Naive thymus-derived CD4-positive, alpha-beta T cell (primary cell): ENCODE data around the gene MSH4. TPM values are rescaled to one million over a fixed set of nuclear protein-coding genes. Genes with fewer than 3 reads are reported as not detected.

Experiments
- ATAC-seq: fragments of 150-1000 bp; cut with Tn5 transposase; 2 replicates; pipeline ENCODE4 v1.10.0; 2021; ENCODE audit warnings: mild to moderate bottlenecking, moderate library complexity
- CTCF ChIA-PET: fragments of 350-600 bp; sonication (Branson Sonifier 250); formaldehyde crosslinking; loops from one replicate; lab custom pipeline; 2021; ENCODE audit warnings: antibody characterized with exemption; lab: Charles Lee
- POLR2A ChIA-PET: fragments of 350-600 bp; sonication (Branson Sonifier 250); formaldehyde crosslinking; loops from one replicate; lab custom pipeline; 2021; ENCODE audit warnings: antibody characterized with exemption, inconsistent platforms; lab: Charles Lee
- DNase-seq, 9 donors: peaks; one replicate each; pipeline versions ENCODE4 v3.0.0 to v3.0.0-alpha.2; 2020 to 2022; ENCODE audit warnings: mixed read lengths in 1 of 9
- H3K27ac ChIP-seq: one replicate; pipeline ENCODE4 v1.7.0; 2013; ENCODE audit warnings: mild to moderate bottlenecking, low read depth, low read length, moderate library complexity
- H3K27me3 ChIP-seq, 2 donors: one replicate each; pipeline ENCODE4 v1.7.0; 2013; ENCODE audit warnings: low read length in 2 of 2, mild to moderate bottlenecking in 2 of 2, moderate library complexity in 2 of 2; ENCODE audit not compliant: control insufficient read depth in 2 of 2, insufficient read depth in 2 of 2
- H3K36me3 ChIP-seq, 3 experiments: 1 replicate in 2 of 3; 2 replicates in 1 of 3; pipeline ENCODE4 v1.7.0; 2013; ENCODE audit warnings: low read length in 3 of 3, mild to moderate bottlenecking in 3 of 3, moderate library complexity in 1 of 3; ENCODE audit not compliant: insufficient read depth in 3 of 3, control insufficient read depth in 2 of 3
- H3K4me1 ChIP-seq, 2 donors: one replicate each; pipeline ENCODE4 v1.7.0; 2013; ENCODE audit warnings: low read length in 2 of 2, mild to moderate bottlenecking in 2 of 2, moderate library complexity in 1 of 2; ENCODE audit not compliant: control insufficient read depth in 2 of 2, insufficient read depth in 2 of 2
- H3K4me3 ChIP-seq: 2 replicates; pipeline ENCODE4 v1.7.0; 2013; ENCODE audit warnings: mild to moderate bottlenecking, low read length
- H3K9me3 ChIP-seq, 3 experiments: 1 replicate in 2 of 3; 2 replicates in 1 of 3; pipeline ENCODE4 v1.7.0; 2013; ENCODE audit warnings: low read length in 3 of 3; ENCODE audit not compliant: control insufficient read depth in 2 of 3
- H3K27ac Mint-ChIP-seq, 9 donors: one replicate each; pipeline ENCODE4 v1.8.0; 2020 to 2022; ENCODE audit warnings: mixed read lengths in 9 of 9, mild to moderate bottlenecking in 8 of 9, moderate library complexity in 5 of 9, inconsistent platforms in 2 of 9
- H3K27me3 Mint-ChIP-seq, 5 donors: one replicate each; pipeline ENCODE4 v1.8.0; 2021 to 2022; ENCODE audit warnings: mixed read lengths in 5 of 5, mild to moderate bottlenecking in 1 of 5
- H3K36me3 Mint-ChIP-seq, 5 donors: one replicate each; pipeline ENCODE4 v1.8.0; 2020 to 2022; ENCODE audit warnings: mixed read lengths in 5 of 5, mild to moderate bottlenecking in 3 of 5, inconsistent platforms in 1 of 5
- H3K4me1 Mint-ChIP-seq, 7 donors: one replicate each; pipeline ENCODE4 v1.8.0; 2020 to 2022; ENCODE audit warnings: mixed read lengths in 7 of 7, mild to moderate bottlenecking in 3 of 7, inconsistent platforms in 1 of 7
- H3K4me3 Mint-ChIP-seq, 10 donors: one replicate each; pipeline ENCODE4 v1.8.0; 2020 to 2022; ENCODE audit warnings: mild to moderate bottlenecking in 10 of 10, mixed read lengths in 10 of 10, moderate library complexity in 6 of 10, inconsistent platforms in 2 of 10
- H3K9me3 Mint-ChIP-seq, 11 donors: one replicate each; pipeline ENCODE4 v1.8.0; 2020 to 2022; ENCODE audit warnings: mixed read lengths in 11 of 11, mild to moderate bottlenecking in 4 of 11, inconsistent platforms in 1 of 11, moderate library complexity in 1 of 11
- intact Hi-C, 2 donors: fragments of 100-400 bp; cut with micrococcal nuclease; formaldehyde crosslinking; loops; one replicate each; pipeline ENCODE4 v1.15.1; 2023
- polyA plus RNA-seq, 2 donors: library from polyadenylated mRNA; unstranded; fragments of 300-500 nt; fragmentation: Illumina TruSeq; gene quantifications; one replicate each; pipeline ENCODE4 v1.2.3, GENCODE V29; 2021
- total RNA-seq, 6 experiments: library from RNA in 5 of 6; stranded (reverse) in 5 of 6; gene quantifications; 1 replicate in 5 of 6; 2 replicates in 1 of 6; pipeline ENCODE4 v1.2.3 and lab custom pipeline; 2021 to 2026

MSH4 gene
- total and polyA plus RNA-seq, 7 experiments from 2014 or later, result 0.42 to 1.1 (median 0.49) TPM; not detected in 2

DNA sequence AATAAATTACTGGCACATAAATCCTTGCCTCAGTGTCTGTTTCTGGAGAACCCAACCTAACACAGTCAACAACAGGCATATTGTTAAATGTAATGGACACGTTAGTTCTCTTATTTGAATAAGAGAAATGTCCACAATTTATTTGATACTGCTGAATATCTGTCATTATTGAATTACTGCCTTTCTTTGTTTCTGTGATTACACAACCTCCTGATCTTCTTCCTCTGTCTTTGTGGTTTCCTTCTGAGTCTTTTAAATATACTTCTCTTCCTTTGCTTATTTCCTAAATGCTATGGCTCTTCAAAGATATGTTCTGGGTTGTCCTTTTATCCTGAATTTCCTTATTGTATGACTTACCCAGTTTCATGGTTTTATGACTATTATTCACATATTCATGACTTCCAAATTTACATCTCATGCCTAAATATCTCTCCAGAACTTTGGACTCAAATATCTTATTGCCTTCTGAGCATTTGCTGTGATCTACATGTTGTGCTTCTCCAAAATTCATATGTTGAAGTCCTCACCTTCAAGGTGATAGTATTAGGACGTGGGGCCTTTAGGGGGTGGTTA lies 39.9 kb downstream of the MSH4 start:
- no peaks in the 10 kb centered on the region for H3K36me3 ChIP-seq
- Mint-ChIP-seq H3K27me3 (peaks cover 0 to 13% (median 0%) of the 10 kb centered on the region in 5 donors), H3K27ac (no peak overlapping the region), H3K9me3 (peaks cover 10 to 52% (median 28%) of the 10 kb centered on the region in 11 donors), H3K36me3 (peaks cover 0 to 14% (median 0%) of the 10 kb centered on the region in 5 donors), H3K4me1 (no peaks in the 10 kb centered on the region), H3K4me3 (no peak overlapping the region)
- H3K27me3 ChIP-seq, result no peaks in the 10 kb centered on the region
- ChIA-PET POLR2A (no interaction called here), CTCF (no interaction called here)
- H3K27ac ChIP-seq, result no peak overlapping the region
- ATAC-seq (no peak), DNase-seq (no peak)
- H3K9me3 ChIP-seq, result peaks cover 0 to 5% (median 0%) of the 10 kb centered on the region in 3 experiments
- H3K4me3 ChIP-seq, result no peak overlapping the region
- H3K4me1 ChIP-seq, result no peaks in the 10 kb centered on the region
- intact Hi-C loops, result no loop called here

DNA sequence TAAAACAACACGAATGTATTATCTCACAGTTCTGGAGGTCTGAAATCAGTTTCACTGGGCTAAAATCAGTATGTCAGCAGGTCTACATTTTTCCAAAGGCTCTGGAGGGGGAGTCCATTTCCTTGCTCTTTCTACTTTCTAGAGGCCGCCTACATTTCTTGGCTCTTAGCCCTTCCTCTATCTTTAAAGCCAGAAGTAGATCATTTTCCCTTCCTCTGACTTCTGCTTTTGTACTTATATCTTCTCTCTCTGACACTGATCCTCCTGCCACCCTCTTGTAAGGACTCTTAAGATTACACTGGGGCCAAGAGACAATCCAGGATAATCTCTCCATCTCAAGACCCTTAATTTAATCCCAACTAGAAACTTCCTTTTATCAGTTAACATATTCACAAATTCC lies 41.4 kb downstream of the MSH4 start:
- no peak overlapping the region for H3K4me3 Mint-ChIP-seq
- peaks cover 0 to 13% (median 0%) of the 10 kb centered on the region in 5 donors for H3K27me3 Mint-ChIP-seq
- H3K4me1 Mint-ChIP-seq, result no peaks in the 10 kb centered on the region
- DNase-seq (no peak), ATAC-seq (no peak)
- H3K4me3 ChIP-seq, result no peak overlapping the region
- POLR2A ChIA-PET, result no interaction called here
- intact Hi-C loops, result no loop called here
- peaks cover 0 to 10% (median 0%) of the 10 kb centered on the region in 5 donors for H3K36me3 Mint-ChIP-seq
- H3K9me3 ChIP-seq, result peaks cover 0 to 5% (median 0%) of the 10 kb centered on the region in 3 experiments
- no peak overlapping the region for H3K27ac ChIP-seq
- CTCF ChIA-PET, result no interaction called here
- no peak overlapping the region for H3K27ac Mint-ChIP-seq
- H3K36me3 ChIP-seq, result no peaks in the 10 kb centered on the region
- no peaks in the 10 kb centered on the region for H3K4me1 ChIP-seq
- no peaks in the 10 kb centered on the region for H3K27me3 ChIP-seq
- H3K9me3 Mint-ChIP-seq, result peaks cover 6 to 38% (median 20%) of the 10 kb centered on the region in 11 donors

DNA sequence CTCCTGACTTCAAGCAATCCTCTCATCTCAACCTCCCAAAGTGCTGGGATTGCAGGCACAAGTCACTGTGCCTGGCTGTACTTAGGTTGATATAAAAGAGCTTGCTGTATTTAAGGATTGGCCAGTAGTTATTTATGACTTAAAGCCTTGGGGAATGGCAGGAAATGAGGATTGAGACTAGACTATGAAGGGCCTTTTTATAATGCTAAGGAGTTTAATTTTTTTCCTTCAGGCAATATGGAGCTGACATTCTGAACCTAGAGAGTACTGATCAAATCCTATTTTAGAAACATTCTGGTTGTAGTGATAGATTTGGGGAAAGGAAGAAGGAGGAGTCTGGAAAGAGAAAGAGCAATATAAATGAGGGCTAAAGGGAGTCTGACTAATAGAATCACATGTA lies 44.7 kb downstream of the MSH4 start:
- Histone ChIP-seq H3K4me1 (no peaks in the 10 kb centered on the region), H3K36me3 (no peaks in the 10 kb centered on the region), H3K27ac (no peak overlapping the region), H3K9me3 (no peaks in the 10 kb centered on the region), H3K4me3 (no peak overlapping the region), H3K27me3 (no peaks in the 10 kb centered on the region)
- DNase-seq (no peak), ATAC-seq (no peak)
- no peak overlapping the region for H3K4me3 Mint-ChIP-seq
- no peak overlapping the region for H3K27ac Mint-ChIP-seq
- peaks cover 0 to 8% (median 0%) of the 10 kb centered on the region in 5 donors for H3K36me3 Mint-ChIP-seq
- H3K27me3 Mint-ChIP-seq, result peaks cover 0 to 13% (median 0%) of the 10 kb centered on the region in 5 donors
- H3K4me1 Mint-ChIP-seq, result no peaks in the 10 kb centered on the region
- POLR2A ChIA-PET, result no interaction called here
- intact Hi-C loops, result no loop called here
- CTCF ChIA-PET, result no interaction called here
- peaks cover 0 to 18% (median 7%) of the 10 kb centered on the region in 11 donors for H3K9me3 Mint-ChIP-seq

DNA sequence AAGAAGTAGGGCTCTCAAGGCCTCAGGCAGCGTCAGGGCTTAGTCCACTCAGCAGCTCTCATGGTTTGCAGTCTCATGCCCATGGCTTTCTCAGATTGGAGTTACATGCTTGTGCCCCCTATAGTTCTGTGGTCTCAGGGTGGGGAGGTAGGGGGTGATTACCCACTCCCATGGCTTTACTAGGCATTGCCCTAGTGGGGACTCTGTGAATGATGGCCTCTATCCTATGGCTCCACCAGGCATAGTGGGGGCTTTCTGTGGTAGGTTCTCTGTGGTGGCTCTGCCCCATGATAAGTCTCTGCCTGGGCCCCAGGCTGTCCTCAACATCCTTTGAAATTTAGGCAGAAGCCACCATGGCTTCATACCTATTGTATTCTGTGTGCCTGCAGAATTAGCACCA lies 48.9 kb downstream of the MSH4 start:
- no peak overlapping the region for H3K4me3 ChIP-seq
- Mint-ChIP-seq H3K27ac (no peak overlapping the region), H3K9me3 (peaks cover 0 to 1% (median 0%) of the 10 kb centered on the region in 11 donors), H3K36me3 (peaks cover 0 to 3% (median 0%) of the 10 kb centered on the region in 5 donors), H3K4me3 (no peak overlapping the region), H3K4me1 (no peaks in the 10 kb centered on the region), H3K27me3 (peaks cover 0 to 3% (median 0%) of the 10 kb centered on the region in 5 donors)
- CTCF ChIA-PET, result no interaction called here
- DNase-seq (no peak), ATAC-seq (no peak)
- POLR2A ChIA-PET, result no interaction called here
- H3K9me3 ChIP-seq, result no peaks in the 10 kb centered on the region
- intact Hi-C loops, result no loop called here
- H3K27me3 ChIP-seq, result no peaks in the 10 kb centered on the region
- no peak overlapping the region for H3K27ac ChIP-seq
- no peaks in the 10 kb centered on the region for H3K36me3 ChIP-seq
- no peaks in the 10 kb centered on the region for H3K4me1 ChIP-seq

DNA sequence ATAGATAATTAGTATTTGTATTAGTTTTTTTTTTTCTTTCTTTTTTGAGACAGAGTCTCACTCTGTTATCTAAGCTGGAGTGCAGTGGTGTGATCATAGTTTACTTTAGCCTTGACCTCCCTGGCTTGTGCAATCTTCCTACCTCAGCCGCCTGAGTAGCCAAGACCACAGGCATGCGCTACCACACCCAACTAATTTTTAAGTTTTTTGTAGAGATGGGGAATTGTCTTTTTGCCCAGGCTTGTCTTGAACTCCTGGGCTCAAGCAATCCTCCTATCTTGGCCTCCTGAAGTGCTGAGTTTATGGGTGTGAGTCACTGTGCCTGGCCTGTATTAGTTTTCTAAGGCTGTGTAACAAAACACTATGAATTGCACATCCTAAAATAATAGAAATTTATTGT lies 58.3 kb downstream of the MSH4 start:
- intact Hi-C loops, result no loop called here
- Mint-ChIP-seq H3K27me3 (peaks cover 0 to 5% (median 0%) of the 10 kb centered on the region in 5 donors), H3K4me3 (no peak overlapping the region), H3K36me3 (peaks cover 0 to 9% (median 0%) of the 10 kb centered on the region in 5 donors), H3K4me1 (no peaks in the 10 kb centered on the region), H3K9me3 (no peaks in the 10 kb centered on the region), H3K27ac (no peak overlapping the region)
- no peak overlapping the region for H3K27ac ChIP-seq
- H3K9me3 ChIP-seq, result no peaks in the 10 kb centered on the region
- H3K36me3 ChIP-seq, result no peaks in the 10 kb centered on the region
- no peak for DNase-seq
- H3K4me1 ChIP-seq, result no peaks in the 10 kb centered on the region
- ATAC-seq, result no peak
- CTCF ChIA-PET, result no interaction called here
- H3K27me3 ChIP-seq, result no peaks in the 10 kb centered on the region
- POLR2A ChIA-PET, result no interaction called here
- no peak overlapping the region for H3K4me3 ChIP-seq

DNA sequence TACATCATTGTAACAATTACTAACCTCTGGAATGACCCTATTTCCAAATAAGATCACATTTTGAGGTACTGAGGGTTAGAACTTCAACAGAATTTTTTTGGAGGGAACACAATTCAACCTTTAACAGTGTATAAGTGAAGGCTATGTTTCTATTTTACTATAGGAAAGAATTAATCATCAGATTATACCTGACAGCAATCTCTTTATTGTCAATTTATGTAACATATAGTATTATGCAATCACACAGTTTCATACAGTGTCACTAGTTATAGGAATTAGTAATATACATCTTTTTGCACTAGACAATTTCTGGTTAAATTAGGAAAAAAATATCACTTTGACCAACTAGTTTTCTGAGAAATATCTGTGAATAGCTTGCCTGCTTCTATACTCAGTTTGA lies 59.1 kb downstream of the MSH4 start:
- Mint-ChIP-seq H3K9me3 (no peaks in the 10 kb centered on the region), H3K27ac (no peak overlapping the region), H3K36me3 (peaks cover 0 to 9% (median 0%) of the 10 kb centered on the region in 5 donors), H3K4me3 (no peak overlapping the region), H3K27me3 (peaks cover 0 to 5% (median 2%) of the 10 kb centered on the region in 5 donors), H3K4me1 (no peaks in the 10 kb centered on the region)
- ATAC-seq, result no peak
- POLR2A ChIA-PET, result no interaction called here
- Histone ChIP-seq H3K36me3 (no peaks in the 10 kb centered on the region), H3K4me3 (no peak overlapping the region), H3K9me3 (no peaks in the 10 kb centered on the region), H3K27ac (no peak overlapping the region), H3K27me3 (no peaks in the 10 kb centered on the region), H3K4me1 (no peaks in the 10 kb centered on the region)
- intact Hi-C loops, result no loop called here
- CTCF ChIA-PET, result no interaction called here
- no peak for DNase-seq

DNA sequence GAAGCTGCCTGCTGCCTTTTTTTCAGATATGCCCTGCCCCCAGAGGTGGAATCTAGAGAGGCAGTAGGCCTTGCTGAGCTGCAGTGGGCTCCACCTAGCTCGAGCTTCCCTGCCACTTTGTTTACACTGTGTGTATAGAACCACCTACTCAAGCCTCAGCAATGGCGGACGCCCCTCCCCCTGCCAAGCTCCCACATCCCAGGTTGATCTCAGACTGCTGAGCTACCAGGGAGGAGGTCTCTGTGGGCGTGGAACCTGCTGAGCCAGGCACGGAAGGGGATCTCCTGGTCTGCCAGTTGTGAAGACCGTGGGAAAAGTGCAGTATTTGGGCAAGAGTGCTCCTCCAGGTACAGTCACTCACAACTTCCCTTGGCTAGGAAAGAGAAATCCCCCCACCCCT lies 65.1 kb downstream of the MSH4 start:
- Histone ChIP-seq H3K27me3 (no peaks in the 10 kb centered on the region), H3K4me3 (no peak overlapping the region), H3K27ac (no peak overlapping the region), H3K9me3 (no peaks in the 10 kb centered on the region), H3K36me3 (no peaks in the 10 kb centered on the region), H3K4me1 (no peaks in the 10 kb centered on the region)
- no peak overlapping the region for H3K4me3 Mint-ChIP-seq
- no peak overlapping the region for H3K27ac Mint-ChIP-seq
- H3K4me1 Mint-ChIP-seq, result no peaks in the 10 kb centered on the region
- H3K9me3 Mint-ChIP-seq, result peaks cover 0 to 2% (median 0%) of the 10 kb centered on the region in 11 donors
- CTCF ChIA-PET, result no interaction called here
- POLR2A ChIA-PET, result no interaction called here
- peaks cover 0 to 9% (median 3%) of the 10 kb centered on the region in 5 donors for H3K27me3 Mint-ChIP-seq
- ATAC-seq (no peak), DNase-seq (no peak)
- intact Hi-C loops, result no loop called here
- H3K36me3 Mint-ChIP-seq, result peaks cover 0 to 6% (median 0%) of the 10 kb centered on the region in 5 donors
